Ovary (tissue), 9 donors: Measurements from ENCODE around the gene GGCX. TPM values are rescaled to one million over a fixed set of nuclear protein-coding genes. Genes with fewer than 3 reads are reported as not detected.

Source experiments
- DNase-seq, 5 donors: peaks; one replicate each; pipeline ENCODE4 v3.0.0-alpha.2; 2019 to 2020
- H3K27ac ChIP-seq, 2 donors: fragments of 200-600 bp; one replicate each; pipeline versions ENCODE4 v1.5.1 to v1.8.0; 2019 to 2022
- H3K27me3 ChIP-seq: fragments of 200-600 bp; one replicate; pipeline ENCODE4 v1.8.0; 2022
- H3K36me3 ChIP-seq: fragments of 200-600 bp; sonication (generic); one replicate; pipeline ENCODE4 v1.5.1; 2019
- H3K4me1 ChIP-seq: one replicate; pipeline ENCODE4 v1.8.1; 2013; ENCODE audit warnings: mild to moderate bottlenecking, moderate library complexity; ENCODE audit not compliant: insufficient read depth
- H3K4me3 ChIP-seq: fragments of 200-600 bp; sonication (generic); one replicate; pipeline ENCODE4 v1.5.1; 2017
- H3K9me3 ChIP-seq, 2 donors: fragments of 200-600 bp in 1 of 2; sonication (generic) in 1 of 2; one replicate each; pipeline versions ENCODE4 v1.5.1 to v1.8.1; 2013 to 2019; ENCODE audit warnings: mild to moderate bottlenecking in 1 of 2, moderate library complexity in 1 of 2
- CTCF ChIP-seq, 3 donors: fragments of 450-650 bp in 2 of 3; fragments of 200-600 bp in 1 of 3; IDR thresholded peaks; one replicate each; pipeline versions ENCODE4 v1.5.1 to v1.8.0; 2016 to 2022; ENCODE audit warnings: antibody characterized with exemption in 3 of 3, mild to moderate bottlenecking in 1 of 3
- EP300 ChIP-seq: sonication (generic); formaldehyde crosslinking; IDR thresholded peaks from one replicate; pipeline ENCODE4 v1.6.1; 2017; ENCODE audit warnings: antibody characterized with exemption
- POLR2A ChIP-seq: fragments of 450-650 bp; IDR thresholded peaks from one replicate; pipeline ENCODE4 v1.6.1; 2017; ENCODE audit warnings: antibody characterized with exemption, mild to moderate bottlenecking, moderate library complexity
- WGBS, 3 donors: extraction: QIAGEN DNeasy Blood & Tissue Kit in 1 of 3; methylation state at CpG; one replicate each; pipeline versions ENCODE4 v1.1.5 to v1.1.7; 2013 to 2017; 5-methylcytosine and 5-hydroxymethylcytosine counted together
- intact Hi-C, 4 donors: fragments of 100-400 bp; cut with DNase I; formaldehyde crosslinking; loops; one replicate each; pipeline versions ENCODE4 v1.11.0 to v1.15.1; 2022 to 2023
- polyA plus RNA-seq, 2 donors: library from polyadenylated mRNA; stranded (reverse); fragments of 200-250 nt in 1 of 2; fragments of 350-450 nt in 1 of 2; fragmentation: Illumina TruSeq in 1 of 2; extraction: RNeasy Lipid Tissue Mini Kit (QIAGEN cat#74804) in 1 of 2; gene quantifications; one replicate each; pipeline ENCODE4 v1.2.3, GENCODE V29; 2013 to 2014
- total RNA-seq, 7 donors: library from RNA; depleted of rRNA in 2 of 7; stranded (reverse); fragments of >200 nt in 2 of 7; fragmentation: NEBNext Ultra II Directional in 3 of 7; extraction: Animal tissue kit (Norgen Biotek cat#: 25700) in 3 of 7; gene quantifications; one replicate each; pipeline versions ENCODE4 v1.1.0 to v1.2.4, GENCODE V29; 2016 to 2023
- donor health status: DM: no; HTN: no; CAD: no; lungs with moderate emphysema.
- donor health status: DM: no; HTN: no; CAD: no.
- donor health status: Bipolar disorder and iron deficiency.
- donor health status: DM: yes; HTN: yes; CAD: no.
- donor health status: DM: no; HTN: no; CAD: no.
- donor health status: DM: yes; HTN: yes; CAD: no.

Gene GGCX
- total and polyA plus RNA-seq, 9 donors = 14.2 to 35.5 (median 33.3) TPM

- H3K9me3 ChIP-seq = no peaks in the 10 kb centered on the region
- TF ChIP-seq CTCF (IDR thresholded peaks at IDR 0.05) (no peak), EP300 (no peak), POLR2A (no peak)
- WGBS, 3 donors = 66 to 80% (median 72%) methylated on average over 19 of the region's 19 CpGs
- peak overlapping the region; percentile 31 for H3K4me3 ChIP-seq
- peak overlapping the region in 1 of 2 donors; percentile 39 for H3K27ac ChIP-seq
- no peaks in the 10 kb centered on the region for H3K4me1 ChIP-seq
- no peaks in the 10 kb centered on the region for H3K27me3 ChIP-seq
- peak in 1 of 5 donors; percentile 41 for DNase-seq
- intact Hi-C loops = no loop called here
- no peaks in the 10 kb centered on the region for H3K36me3 ChIP-seq
Measured at GRCh38 chr2:85578243-85579180, 17.2 kb upstream of the GGCX start.

- H3K9me3 ChIP-seq = no peaks in the 10 kb centered on the region
- intact Hi-C loops = no loop called here
- DNase-seq = no peak
- no peaks in the 10 kb centered on the region for H3K4me1 ChIP-seq
- H3K27ac ChIP-seq = peak within 1 kb of the TSS in 1 of 2 donors; percentile 22
- H3K36me3 ChIP-seq = no peaks in the 10 kb centered on the region
- H3K27me3 ChIP-seq = no peaks in the 10 kb centered on the region
- H3K4me3 ChIP-seq = peak within 1 kb of the TSS; percentile 31
- WGBS, 3 donors = 42 to 47% (median 44%) methylated on average over 19 of the region's 19 CpGs
- TF ChIP-seq EP300 (no peak), POLR2A (no peak), CTCF (IDR thresholded peaks at IDR 0.05) (no peak)
Measured at GRCh38 chr2:85577386-85578242, 16.3 kb upstream of the GGCX start, which contains the start of gene VAMP8. Gene VAMP8, plus strand, starts transcription at chr2:85577586. Its CDS starts 61 bp downstream, at chr2:85577647.

GRCh38 chr2:85577063-85577385 is 15.7 kb upstream of the GGCX start:
- no peaks in the 10 kb centered on the region for H3K4me1 ChIP-seq
- H3K27me3 ChIP-seq = no peaks in the 10 kb centered on the region
- no peaks in the 10 kb centered on the region for H3K9me3 ChIP-seq
- DNase-seq = no peak
- no peak overlapping the region for H3K4me3 ChIP-seq
- no peak overlapping the region for H3K27ac ChIP-seq
- WGBS, 3 donors = 71 to 79% (median 72%) methylated on average over 3 of the region's 3 CpGs
- no peaks in the 10 kb centered on the region for H3K36me3 ChIP-seq
- no peak for TF ChIP-seq EP300
- intact Hi-C loops = no loop called here

GRCh38 chr2:85575739-85576138 is 14.4 kb upstream of the GGCX start:
- TF ChIP-seq POLR2A (no peak), EP300 (no peak), CTCF (IDR thresholded peaks at IDR 0.05) (no peak)
- no peak overlapping the region for H3K27ac ChIP-seq
- 77 to 87% (median 79%) methylated on average over 8 of the region's 8 CpGs for WGBS, 3 donors
- DNase-seq = no peak
- no peaks in the 10 kb centered on the region for H3K4me1 ChIP-seq
- H3K9me3 ChIP-seq = no peaks in the 10 kb centered on the region
- intact Hi-C loops = no loop called here
- no peaks in the 10 kb centered on the region for H3K36me3 ChIP-seq
- H3K4me3 ChIP-seq = no peak overlapping the region
- no peaks in the 10 kb centered on the region for H3K27me3 ChIP-seq
